IMR-90 (cell line): ENCODE measurements around the gene MDH1. TPM values are rescaled to one million over a fixed set of nuclear protein-coding genes. Genes with fewer than 3 reads are reported as not detected.

Experiments
- ATAC-seq: fragments of 200-7000 bp; cut with Tn5 transposase; 2 replicates; pipeline ENCODE4 v1.9.1; 2020; ENCODE audit warnings: low read depth, mild to moderate bottlenecking, moderate library complexity
- BruUV-seq: library from RNA; stranded (reverse); fragments of 400-500 nt; replicated peaks from 2 replicates; lab custom pipeline; 2021; lab: Mats Ljungman, UMichigan
- CTCF ChIA-PET: fragments of 300-600 bp; formaldehyde crosslinking; extraction: SDS; loops from one replicate; lab custom pipeline; 2021; ENCODE audit warnings: antibody characterized with exemption; lab: Yijun Ruan, JAX
- POLR2A ChIA-PET: fragments of 300-600 bp; sonication (Branson Sonifier 250); formaldehyde crosslinking; loops from one replicate; lab custom pipeline; 2022; ENCODE audit warnings: antibody characterized with exemption; ENCODE audit not compliant: unreplicated experiment; lab: Charles Lee
- DNase-seq: peaks from one replicate; pipeline ENCODE4 v3.0.0; 2013
- H2AFZ ChIP-seq: replicated peaks from 2 replicates; pipeline ENCODE3; 2013; ENCODE audit warnings: low read length, mild to moderate bottlenecking; ENCODE audit not compliant: poor library complexity
- H2AK5ac ChIP-seq: 2 replicates; pipeline ENCODE4 v1.6.1; 2013; ENCODE audit warnings: low read depth, low read length, inconsistent platforms
- H2AK9ac ChIP-seq: replicated peaks from 2 replicates; pipeline ENCODE3; 2013; ENCODE audit warnings: mild to moderate bottlenecking, low read depth, low read length, moderate library complexity; ENCODE audit not compliant: poor library complexity
- H2BK120ac ChIP-seq: 2 replicates; pipeline ENCODE4 v1.6.1; 2013; ENCODE audit warnings: low read depth, low read length, inconsistent platforms
- H2BK15ac ChIP-seq: 3 replicates; pipeline ENCODE4 v1.6.1; 2013; ENCODE audit warnings: low read depth, low read length, inconsistent platforms
- H2BK20ac ChIP-seq: 2 replicates; pipeline ENCODE4 v1.6.1; 2013; ENCODE audit warnings: low read depth, mild to moderate bottlenecking, inconsistent platforms, low read length, moderate library complexity
- H2BK5ac ChIP-seq: 2 replicates; pipeline ENCODE4 v1.6.1; 2013; ENCODE audit warnings: mild to moderate bottlenecking, low read depth, low read length, inconsistent platforms; ENCODE audit not compliant: poor library complexity, severe bottlenecking
- H3K14ac ChIP-seq: replicated peaks from 2 replicates; pipeline ENCODE4 v1.6.1; 2013; ENCODE audit warnings: low read depth, low read length, inconsistent platforms
- H3K18ac ChIP-seq: 2 replicates; pipeline ENCODE4 v1.6.1; 2013; ENCODE audit warnings: low read depth, low read length, control low read depth
- H3K23ac ChIP-seq: 2 replicates; pipeline ENCODE4 v1.6.1; 2013; ENCODE audit warnings: low read depth, low read length, inconsistent platforms
- H3K27ac ChIP-seq: 2 replicates; pipeline ENCODE4 v1.5.1; 2013; ENCODE audit warnings: mild to moderate bottlenecking, control low read depth, low read length; ENCODE audit not compliant: insufficient read depth
- H3K27me3 ChIP-seq: 2 replicates; pipeline ENCODE4 v1.6.1; 2013; ENCODE audit warnings: low read length; ENCODE audit not compliant: control insufficient read depth, insufficient read depth
- H3K36me3 ChIP-seq: 2 replicates; pipeline ENCODE4 v1.6.1; 2013; ENCODE audit warnings: low read length, mixed read lengths; ENCODE audit not compliant: control insufficient read depth, insufficient read depth
- H3K4ac ChIP-seq: 2 replicates; pipeline ENCODE4 v1.6.1; 2013; ENCODE audit warnings: low read depth, low read length, inconsistent platforms
- H3K4me1 ChIP-seq: 2 replicates; pipeline ENCODE4 v1.6.1; 2013; ENCODE audit warnings: low read length, mixed read lengths; ENCODE audit not compliant: control insufficient read depth, insufficient read depth
- H3K4me2 ChIP-seq: 2 replicates; pipeline ENCODE4 v1.6.1; 2013; ENCODE audit warnings: low read depth, mild to moderate bottlenecking, control low read depth, low read length, moderate library complexity
- H3K4me3 ChIP-seq: 2 replicates; pipeline ENCODE4 v1.5.1; 2013; ENCODE audit warnings: low read depth, mild to moderate bottlenecking, control low read depth, low read length, moderate library complexity; ENCODE audit not compliant: insufficient read depth
- H3K56ac ChIP-seq: 2 replicates; pipeline ENCODE4 v1.6.1; 2013; ENCODE audit warnings: low read length, inconsistent platforms; ENCODE audit not compliant: insufficient read depth; ENCODE audit errors: extremely low read depth
- H3K79me1 ChIP-seq, 2 experiments: 2 replicates each; pipeline ENCODE4 v1.6.1; 2013; ENCODE audit warnings: low read length in 2 of 2, inconsistent platforms in 1 of 2, low read depth in 1 of 2
- H3K9ac ChIP-seq: 2 replicates; pipeline ENCODE4 v1.6.1; 2013; ENCODE audit warnings: low read depth, low read length, control low read depth
- H3K9me1 ChIP-seq: 2 replicates; pipeline ENCODE4 v1.6.1; 2013; ENCODE audit warnings: low read length, inconsistent platforms; ENCODE audit not compliant: insufficient read depth
- H3K9me3 ChIP-seq: 2 replicates; pipeline ENCODE4 v1.6.1; 2013; ENCODE audit warnings: low read length; ENCODE audit not compliant: control insufficient read depth, insufficient read depth
- H4K20me1 ChIP-seq: 2 replicates; pipeline ENCODE4 v1.6.1; 2013; ENCODE audit warnings: low read length, inconsistent platforms; ENCODE audit not compliant: insufficient read depth
- H4K5ac ChIP-seq: 2 replicates; pipeline ENCODE4 v1.6.1; 2013; ENCODE audit warnings: mild to moderate bottlenecking, low read depth, low read length, control low read depth
- H4K8ac ChIP-seq, 2 experiments: 2 replicates each; pipeline ENCODE4 v1.6.1; 2013; ENCODE audit warnings: low read depth in 2 of 2, low read length in 2 of 2, control low read depth in 1 of 2, inconsistent platforms in 1 of 2
- H4K91ac ChIP-seq: 2 replicates; pipeline ENCODE4 v1.6.1; 2013; ENCODE audit warnings: low read depth, low read length, inconsistent platforms; ENCODE audit not compliant: insufficient read depth
- BHLHE40 ChIP-seq: fragments of 150-350 bp; IDR thresholded peaks from 2 replicates; pipeline ENCODE4 v1.6.1; 2016; ENCODE audit warnings: mild to moderate bottlenecking, low read depth, low read length
- CEBPB ChIP-seq: IDR thresholded peaks from 2 replicates; pipeline ENCODE4 v1.6.1; 2012; ENCODE audit warnings: low read depth, low read length, improper control_type of control experiment
- CHD1 ChIP-seq: IDR thresholded peaks from 2 replicates; pipeline ENCODE4 v1.6.1; 2012; ENCODE audit warnings: low read depth, low read length, improper control_type of control experiment
- CTCF ChIP-seq: conservative IDR thresholded peaks from 2 replicates; pipeline ENCODE4 v1.5.1; 2012; ENCODE audit warnings: mild to moderate bottlenecking, low read depth, low read length, improper control_type of control experiment
- ELK1 ChIP-seq: fragments of 150-350 bp; IDR thresholded peaks from 2 replicates; pipeline ENCODE4 v1.6.1; 2016; ENCODE audit warnings: low read depth, mild to moderate bottlenecking, low read length, moderate library complexity, borderline replicate concordance
- FOS ChIP-seq: fragments of 150-350 bp; IDR thresholded peaks from 2 replicates; pipeline ENCODE4 v1.6.1; 2016; ENCODE audit warnings: low read depth, low read length
- MAFK ChIP-seq: IDR thresholded peaks from 2 replicates; pipeline ENCODE4 v1.6.1; 2012; ENCODE audit warnings: low read depth, low read length, improper control_type of control experiment
- MAZ ChIP-seq: IDR thresholded peaks from 2 replicates; pipeline ENCODE4 v1.6.1; 2012; ENCODE audit warnings: low read depth, mild to moderate bottlenecking, low read length, improper control_type of control experiment, moderate library complexity, borderline replicate concordance
- MXI1 ChIP-seq: IDR thresholded peaks from 2 replicates; pipeline ENCODE4 v1.6.1; 2012; ENCODE audit warnings: low read depth, mild to moderate bottlenecking, low read length, moderate library complexity, borderline replicate concordance
- NFE2L2 ChIP-seq: fragments of 150-350 bp; IDR thresholded peaks from 2 replicates; pipeline ENCODE4 v1.6.1; 2016; ENCODE audit warnings: low read depth, mild to moderate bottlenecking, low read length
- POLR2A ChIP-seq: IDR thresholded peaks from 2 replicates; pipeline ENCODE4 v1.6.1; 2012; ENCODE audit warnings: mild to moderate bottlenecking, low read depth, low read length
- RAD21 ChIP-seq: IDR thresholded peaks from 2 replicates; pipeline ENCODE4 v1.6.1; 2012; ENCODE audit warnings: low read length, improper control_type of control experiment
- RCOR1 ChIP-seq: IDR thresholded peaks from 2 replicates; pipeline ENCODE4 v1.6.1; 2012; ENCODE audit warnings: mild to moderate bottlenecking, low read length, improper control_type of control experiment; ENCODE audit not compliant: insufficient replicate concordance
- RFX5 ChIP-seq: IDR thresholded peaks from 2 replicates; pipeline ENCODE4 v1.8.0; 2012; ENCODE audit warnings: low read depth, mild to moderate bottlenecking, low read length, moderate library complexity
- SMC3 ChIP-seq: fragments of 150-350 bp; IDR thresholded peaks from 2 replicates; pipeline ENCODE4 v1.6.1; 2016; ENCODE audit warnings: low read depth, mild to moderate bottlenecking, antibody characterized with exemption, low read length, moderate library complexity
- USF2 ChIP-seq: fragments of 150-350 bp; IDR thresholded peaks from 2 replicates; pipeline ENCODE4 v1.6.1; 2017; ENCODE audit warnings: mild to moderate bottlenecking, antibody characterized with exemption, low read length, low read depth
- WGBS, 2 experiments: methylation state at CpG; one replicate each; pipeline versions ENCODE4 v1.1.5 to v1.1.7; 2013; ENCODE audit warnings: missing lambda C conversion rate in 2 of 2; ENCODE audit not compliant: insufficient read length in 1 of 2; ENCODE audit errors: extremely low coverage in 2 of 2; 5-methylcytosine and 5-hydroxymethylcytosine counted together
- dilution Hi-C: fragments of 300-500 bp; cut with HindIII; formaldehyde crosslinking; loops from one replicate; pipeline ENCODE4 v1.14.3; 2018; ENCODE audit warnings: low sequenced_read_pairs; ENCODE audit not compliant: unreplicated experiment
- in situ Hi-C: fragments of 300-500 bp; cut with MboI; formaldehyde crosslinking; loops from 3 replicates; pipeline ENCODE4 v1.14.3; 2019; ENCODE audit warnings: low sequenced_read_pairs, inconsistent platforms, mixed read lengths
- intact Hi-C: fragments of 100-400 bp; cut with micrococcal nuclease; formaldehyde crosslinking; loops from 2 replicates; pipeline ENCODE4 v1.10.0; 2022
- polyA plus RNA-seq, 3 experiments: library from polyadenylated mRNA; depleted of rRNA; stranded (reverse); fragments of >200 nt; gene quantifications; 2 replicates each; pipeline ENCODE4 v1.2.3, GENCODE V29; 2012; ENCODE audit warnings: low replicate concordance in 1 of 3
- total RNA-seq: library from RNA; depleted of rRNA; stranded (reverse); fragments of >200 nt; gene quantifications from 2 replicates; pipeline ENCODE4 v1.2.3, GENCODE V29; 2012

The MDH1 gene
- total and polyA plus RNA-seq, 2 of the 4 experiments (the other 2 are of a cell fraction): 195 to 248 TPM

GRCh38 chr2:63651356-63651755 is 62.6 kb downstream of the MDH1 start:
- no peak overlapping the region for H2BK5ac ChIP-seq
- H4K20me1 ChIP-seq: no peaks in the 10 kb centered on the region
- H3K9me1 ChIP-seq: no peaks in the 10 kb centered on the region
- ChIA-PET CTCF (no interaction called here), POLR2A (no interaction called here)
- no peak overlapping the region for H3K14ac ChIP-seq
- in situ Hi-C loops (no loop called here), dilution Hi-C loops (no loop called here), intact Hi-C loops (no loop called here)
- H4K8ac ChIP-seq: no peak overlapping the region
- no peaks in the 10 kb centered on the region for H3K9me3 ChIP-seq
- no peak overlapping the region for H2BK120ac ChIP-seq
- H3K56ac ChIP-seq: no peak overlapping the region
- H3K18ac ChIP-seq: no peak overlapping the region
- H3K4ac ChIP-seq: no peak overlapping the region
- H3K9ac ChIP-seq: no peak overlapping the region
- no peak overlapping the region for H2BK15ac ChIP-seq
- H2AK5ac ChIP-seq: no peak overlapping the region
- H2AFZ ChIP-seq: no peak overlapping the region
- H4K5ac ChIP-seq: no peak overlapping the region
- H3K4me2 ChIP-seq: no peak overlapping the region
- peaks cover 2% of the 10 kb centered on the region; the same call in 1 of the 2 replicates for H3K27me3 ChIP-seq
- H2BK20ac ChIP-seq: no peak overlapping the region
- no peak overlapping the region for H2AK9ac ChIP-seq
- no CpG with 5 or more reads among the region's 3 CpGs for WGBS, 2 experiments
- no peak overlapping the region for H3K23ac ChIP-seq
- no TSS peak for BruUV-seq
- no peak overlapping the region for H3K27ac ChIP-seq
- no peak for TF ChIP-seq SMC3
- TF ChIP-seq CTCF: no peak
- TF ChIP-seq NFE2L2: no peak
- TF ChIP-seq CEBPB: no peak
- TF ChIP-seq RFX5: no peak
- TF ChIP-seq MXI1: no peak
- TF ChIP-seq BHLHE40: no peak
- no peak for TF ChIP-seq RAD21
- TF ChIP-seq CHD1: no peak
- no peak for TF ChIP-seq FOS
- no peak for TF ChIP-seq MAFK
- no peak for TF ChIP-seq USF2
- TF ChIP-seq POLR2A: no peak
- TF ChIP-seq MAZ: no peak
- TF ChIP-seq ELK1: no peak
- TF ChIP-seq RCOR1: no peak
- no peaks in the 10 kb centered on the region for H3K4me1 ChIP-seq
- no peak overlapping the region for H3K4me3 ChIP-seq
- DNase-seq: no peak
- no peak overlapping the region for H4K91ac ChIP-seq
- no peak for ATAC-seq
- H3K79me1 ChIP-seq: no peaks in the 10 kb centered on the region
- H3K36me3 ChIP-seq: no peaks in the 10 kb centered on the region
